ENCODE data around the gene ITGB1. TPM values are rescaled to one million over a fixed set of nuclear protein-coding genes. Genes with fewer than 3 reads are reported as not detected.

Gene ITGB1
- total and polyA plus RNA-seq, 9 of the 15 experiments (the other 6 are each of a cell fraction or from before 2014, with no cell fraction given): 40.2 to 194 (median 155) TPM

DNA sequence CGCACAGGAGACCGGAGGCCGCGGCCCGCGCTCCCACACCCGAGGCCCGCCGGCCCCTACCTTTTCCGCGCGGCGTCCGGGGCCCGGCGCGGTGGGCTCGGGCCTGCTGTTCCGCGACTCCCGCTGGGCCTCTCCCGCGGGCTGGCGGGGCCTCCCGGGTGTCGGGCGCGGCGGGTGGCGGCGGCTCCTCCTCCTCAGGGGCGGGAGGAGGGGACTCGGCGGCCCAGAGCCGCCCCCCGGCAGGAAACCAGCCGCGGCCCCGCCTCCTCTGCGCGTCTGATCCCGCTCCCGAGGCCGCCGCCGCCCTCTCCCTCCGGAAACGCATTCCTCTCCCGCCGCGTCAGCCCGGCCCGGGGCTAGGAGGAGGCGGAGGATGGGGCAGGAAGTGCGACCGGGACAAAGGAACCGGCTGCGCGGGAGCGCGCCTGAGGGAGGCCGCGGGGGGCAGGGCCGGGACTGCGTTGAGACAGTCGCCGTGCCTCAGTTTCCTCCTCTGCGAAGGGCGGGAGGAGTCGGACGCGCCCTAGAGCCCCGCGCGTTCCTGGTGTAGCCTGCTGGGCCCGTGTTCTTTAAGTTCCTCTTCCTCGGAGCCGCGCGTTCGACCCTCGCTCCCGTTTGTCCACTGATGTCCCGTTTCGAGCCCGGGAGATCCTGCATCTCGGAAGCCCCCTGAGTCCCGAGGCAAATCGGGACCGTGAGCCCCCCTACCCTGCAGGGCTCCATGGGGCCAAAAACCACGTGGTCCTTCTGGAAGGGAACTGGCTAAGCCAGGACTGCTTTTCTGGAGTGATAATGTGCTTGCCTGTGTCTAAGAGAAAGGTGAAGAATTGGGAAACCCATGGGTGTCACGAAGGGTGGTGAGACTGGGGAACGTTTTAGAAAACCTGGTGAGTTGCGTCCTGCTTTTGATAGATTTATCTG, at the start of gene ITGB1 (continued):
- TF ChIP-seq, protein P1, sequence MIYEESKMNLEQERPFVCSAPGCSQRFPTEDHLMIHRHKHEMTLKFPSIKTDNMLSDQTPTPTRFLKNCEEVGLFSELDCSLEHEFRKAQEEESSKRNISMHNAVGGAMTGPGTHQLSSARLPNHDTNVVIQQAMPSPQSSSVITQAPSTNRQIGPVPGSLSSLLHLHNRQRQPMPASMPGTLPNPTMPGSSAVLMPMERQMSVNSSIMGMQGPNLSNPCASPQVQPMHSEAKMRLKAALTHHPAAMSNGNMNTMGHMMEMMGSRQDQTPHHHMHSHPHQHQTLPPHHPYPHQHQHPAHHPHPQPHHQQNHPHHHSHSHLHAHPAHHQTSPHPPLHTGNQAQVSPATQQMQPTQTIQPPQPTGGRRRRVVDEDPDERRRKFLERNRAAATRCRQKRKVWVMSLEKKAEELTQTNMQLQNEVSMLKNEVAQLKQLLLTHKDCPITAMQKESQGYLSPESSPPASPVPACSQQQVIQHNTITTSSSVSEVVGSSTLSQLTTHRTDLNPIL (CRISPR knock-in tag; IDR thresholded peaks at IDR 0.05): no peak
- peak; percentile 92 for TF ChIP-seq POLR2A (conservative IDR thresholded peaks at IDR 0.05)
- no peak for TF ChIP-seq HEY1 (CRISPR knock-in tag; IDR thresholded peaks at IDR 0.05; ENCODE audit: borderline replicate concordance)
- TF ChIP-seq POLR3A (IDR thresholded peaks at IDR 0.05; ENCODE audit: borderline replicate concordance, extremely low read depth, insufficient read depth, insufficient read length): no peak
- 0 out of 2 replicates have a peak, but pooled peaks have one; percentile 42 for TF ChIP-seq HDAC8 (tag; IDR thresholded peaks at IDR 0.05)
- TF ChIP-seq FOS (IDR thresholded peaks at IDR 0.05; ENCODE audit: extremely low read depth, insufficient read length): no peak
- no peak for TF ChIP-seq TEAD2 (tag; IDR thresholded peaks at IDR 0.05)
- 0 out of 2 replicates have a peak, but pooled peaks have one; percentile 21 for TF ChIP-seq GATA2 (CRISPR knock-in tag; IDR thresholded peaks at IDR 0.05)
- TF ChIP-seq, protein P2, sequence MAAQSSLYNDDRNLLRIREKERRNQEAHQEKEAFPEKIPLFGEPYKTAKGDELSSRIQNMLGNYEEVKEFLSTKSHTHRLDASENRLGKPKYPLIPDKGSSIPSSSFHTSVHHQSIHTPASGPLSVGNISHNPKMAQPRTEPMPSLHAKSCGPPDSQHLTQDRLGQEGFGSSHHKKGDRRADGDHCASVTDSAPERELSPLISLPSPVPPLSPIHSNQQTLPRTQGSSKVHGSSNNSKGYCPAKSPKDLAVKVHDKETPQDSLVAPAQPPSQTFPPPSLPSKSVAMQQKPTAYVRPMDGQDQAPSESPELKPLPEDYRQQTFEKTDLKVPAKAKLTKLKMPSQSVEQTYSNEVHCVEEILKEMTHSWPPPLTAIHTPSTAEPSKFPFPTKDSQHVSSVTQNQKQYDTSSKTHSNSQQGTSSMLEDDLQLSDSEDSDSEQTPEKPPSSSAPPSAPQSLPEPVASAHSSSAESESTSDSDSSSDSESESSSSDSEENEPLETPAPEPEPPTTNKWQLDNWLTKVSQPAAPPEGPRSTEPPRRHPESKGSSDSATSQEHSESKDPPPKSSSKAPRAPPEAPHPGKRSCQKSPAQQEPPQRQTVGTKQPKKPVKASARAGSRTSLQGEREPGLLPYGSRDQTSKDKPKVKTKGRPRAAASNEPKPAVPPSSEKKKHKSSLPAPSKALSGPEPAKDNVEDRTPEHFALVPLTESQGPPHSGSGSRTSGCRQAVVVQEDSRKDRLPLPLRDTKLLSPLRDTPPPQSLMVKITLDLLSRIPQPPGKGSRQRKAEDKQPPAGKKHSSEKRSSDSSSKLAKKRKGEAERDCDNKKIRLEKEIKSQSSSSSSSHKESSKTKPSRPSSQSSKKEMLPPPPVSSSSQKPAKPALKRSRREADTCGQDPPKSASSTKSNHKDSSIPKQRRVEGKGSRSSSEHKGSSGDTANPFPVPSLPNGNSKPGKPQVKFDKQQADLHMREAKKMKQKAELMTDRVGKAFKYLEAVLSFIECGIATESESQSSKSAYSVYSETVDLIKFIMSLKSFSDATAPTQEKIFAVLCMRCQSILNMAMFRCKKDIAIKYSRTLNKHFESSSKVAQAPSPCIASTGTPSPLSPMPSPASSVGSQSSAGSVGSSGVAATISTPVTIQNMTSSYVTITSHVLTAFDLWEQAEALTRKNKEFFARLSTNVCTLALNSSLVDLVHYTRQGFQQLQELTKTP (IDR thresholded peaks at IDR 0.05; ENCODE audit: low read depth in 1 of 2, partially characterized antibody in 2 of 2): peak in 1 of 2 experiments; percentile 43
- no peak for TF ChIP-seq SMAD1 (IDR thresholded peaks at IDR 0.05; ENCODE audit: low read depth, low read length, partially characterized antibody)
- TF ChIP-seq, protein P3, sequence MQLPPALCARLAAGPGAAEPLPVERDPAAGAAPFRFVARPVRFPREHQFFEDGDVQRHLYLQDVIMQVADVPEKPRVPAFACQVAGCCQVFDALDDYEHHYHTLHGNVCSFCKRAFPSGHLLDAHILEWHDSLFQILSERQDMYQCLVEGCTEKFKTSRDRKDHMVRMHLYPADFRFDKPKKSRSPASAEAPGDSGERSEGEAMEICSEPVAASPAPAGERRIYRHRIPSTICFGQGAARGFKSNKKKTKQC (CRISPR knock-in tag; IDR thresholded peaks at IDR 0.05): peak; percentile 55; the same call in 1 of the 2 replicates
- TF ChIP-seq HDAC2 (IDR thresholded peaks at IDR 0.05): no peak
- TF ChIP-seq ZNF354B (CRISPR knock-in tag; IDR thresholded peaks at IDR 0.05): no peak
- TF ChIP-seq NBN (IDR thresholded peaks at IDR 0.05; ENCODE audit: low read depth): 0 out of 2 replicates have a peak, but pooled peaks have one; percentile 41
- TF ChIP-seq, protein P4, sequence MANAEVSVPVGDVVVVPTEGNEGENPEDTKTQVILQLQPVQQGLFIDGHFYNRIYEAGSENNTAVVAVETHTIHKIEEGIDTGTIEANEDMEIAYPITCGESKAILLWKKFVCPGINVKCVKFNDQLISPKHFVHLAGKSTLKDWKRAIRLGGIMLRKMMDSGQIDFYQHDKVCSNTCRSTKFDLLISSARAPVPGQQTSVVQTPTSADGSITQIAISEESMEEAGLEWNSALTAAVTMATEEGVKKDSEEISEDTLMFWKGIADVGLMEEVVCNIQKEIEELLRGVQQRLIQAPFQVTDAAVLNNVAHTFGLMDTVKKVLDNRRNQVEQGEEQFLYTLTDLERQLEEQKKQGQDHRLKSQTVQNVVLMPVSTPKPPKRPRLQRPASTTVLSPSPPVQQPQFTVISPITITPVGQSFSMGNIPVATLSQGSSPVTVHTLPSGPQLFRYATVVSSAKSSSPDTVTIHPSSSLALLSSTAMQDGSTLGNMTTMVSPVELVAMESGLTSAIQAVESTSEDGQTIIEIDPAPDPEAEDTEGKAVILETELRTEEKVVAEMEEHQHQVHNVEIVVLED (CRISPR knock-in tag; IDR thresholded peaks at IDR 0.05): no peak
- no peak for TF ChIP-seq MCM5 (IDR thresholded peaks at IDR 0.05; ENCODE audit: low read depth)
- TF ChIP-seq, protein P5, sequence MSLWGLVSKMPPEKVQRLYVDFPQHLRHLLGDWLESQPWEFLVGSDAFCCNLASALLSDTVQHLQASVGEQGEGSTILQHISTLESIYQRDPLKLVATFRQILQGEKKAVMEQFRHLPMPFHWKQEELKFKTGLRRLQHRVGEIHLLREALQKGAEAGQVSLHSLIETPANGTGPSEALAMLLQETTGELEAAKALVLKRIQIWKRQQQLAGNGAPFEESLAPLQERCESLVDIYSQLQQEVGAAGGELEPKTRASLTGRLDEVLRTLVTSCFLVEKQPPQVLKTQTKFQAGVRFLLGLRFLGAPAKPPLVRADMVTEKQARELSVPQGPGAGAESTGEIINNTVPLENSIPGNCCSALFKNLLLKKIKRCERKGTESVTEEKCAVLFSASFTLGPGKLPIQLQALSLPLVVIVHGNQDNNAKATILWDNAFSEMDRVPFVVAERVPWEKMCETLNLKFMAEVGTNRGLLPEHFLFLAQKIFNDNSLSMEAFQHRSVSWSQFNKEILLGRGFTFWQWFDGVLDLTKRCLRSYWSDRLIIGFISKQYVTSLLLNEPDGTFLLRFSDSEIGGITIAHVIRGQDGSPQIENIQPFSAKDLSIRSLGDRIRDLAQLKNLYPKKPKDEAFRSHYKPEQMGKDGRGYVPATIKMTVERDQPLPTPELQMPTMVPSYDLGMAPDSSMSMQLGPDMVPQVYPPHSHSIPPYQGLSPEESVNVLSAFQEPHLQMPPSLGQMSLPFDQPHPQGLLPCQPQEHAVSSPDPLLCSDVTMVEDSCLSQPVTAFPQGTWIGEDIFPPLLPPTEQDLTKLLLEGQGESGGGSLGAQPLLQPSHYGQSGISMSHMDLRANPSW (CRISPR knock-in tag; IDR thresholded peaks at IDR 0.05): no peak
